Tibial nerve (tissue), 4 donors: ENCODE data around the gene SLC25A22. TPM values are rescaled to one million over a fixed set of nuclear protein-coding genes. Genes with fewer than 3 reads are reported as not detected.
A peak's percentile ranks its signal among the peaks of the same experiment; 100 is the strongest.

Experiments
- DNase-seq, 2 donors: peaks; one replicate each; pipeline ENCODE4 v3.0.0-alpha.2; 2019; ENCODE audit warnings: low spot score in 2 of 2
- H3K27ac ChIP-seq, 4 donors: fragments of 200-600 bp; sonication (generic) in 3 of 4; one replicate each; pipeline ENCODE4 v1.5.1; 2017 to 2019; ENCODE audit warnings: mild to moderate bottlenecking in 1 of 4
- H3K27me3 ChIP-seq, 2 donors: fragments of 200-600 bp; sonication (generic) in 1 of 2; one replicate each; pipeline versions ENCODE4 v1.5.1 to v1.6.0; 2017 to 2019
- H3K36me3 ChIP-seq, 3 donors: fragments of 200-600 bp; sonication (generic); one replicate each; pipeline ENCODE4 v1.5.1; 2018 to 2019
- H3K4me1 ChIP-seq, 4 donors: fragments of 200-600 bp; sonication (generic) in 3 of 4; one replicate each; pipeline ENCODE4 v1.5.1; 2017 to 2019
- H3K4me3 ChIP-seq, 4 donors: fragments of 200-600 bp; sonication (generic) in 3 of 4; one replicate each; pipeline ENCODE4 v1.5.1; 2017 to 2019; ENCODE audit warnings: mild to moderate bottlenecking in 1 of 4, moderate library complexity in 1 of 4
- H3K9me3 ChIP-seq, 4 donors: fragments of 200-600 bp; sonication (generic) in 3 of 4; one replicate each; pipeline ENCODE4 v1.5.1; 2017 to 2019
- EP300 ChIP-seq, 2 donors: sonication (generic); formaldehyde crosslinking; IDR thresholded peaks; one replicate each; pipeline ENCODE4 v1.6.1; 2017; ENCODE audit warnings: antibody characterized with exemption in 2 of 2, mild to moderate bottlenecking in 1 of 2
- POLR2A ChIP-seq, 2 donors: fragments of 450-650 bp; IDR thresholded peaks; one replicate each; pipeline ENCODE4 v1.6.1; 2017; ENCODE audit warnings: antibody characterized with exemption in 2 of 2, mild to moderate bottlenecking in 2 of 2, moderate library complexity in 2 of 2
- WGBS, 2 donors: methylation state at CpG; one replicate each; pipeline ENCODE4 v1.1.5; 2018; 5-methylcytosine and 5-hydroxymethylcytosine counted together
- total RNA-seq, 4 donors: library from RNA; depleted of rRNA; stranded (reverse); fragments of >200 nt; gene quantifications; one replicate each; pipeline ENCODE4 v1.1.0, GENCODE V29; 2016
- TF ChIP-seq, protein P1 (sequence below), 5 experiments: fragments of 200-600 bp in 3 of 5; fragments of 450-650 bp in 2 of 5; sonication (generic) in 3 of 5; IDR thresholded peaks; one replicate each; pipeline ENCODE4 v1.5.1; 2016 to 2019; ENCODE audit warnings: antibody characterized with exemption in 5 of 5, mild to moderate bottlenecking in 3 of 5, moderate library complexity in 2 of 5

The SLC25A22 gene
- total RNA-seq, 4 donors from 2014 or later = 8.0 to 17.5 (median 10.0) TPM

DNA sequence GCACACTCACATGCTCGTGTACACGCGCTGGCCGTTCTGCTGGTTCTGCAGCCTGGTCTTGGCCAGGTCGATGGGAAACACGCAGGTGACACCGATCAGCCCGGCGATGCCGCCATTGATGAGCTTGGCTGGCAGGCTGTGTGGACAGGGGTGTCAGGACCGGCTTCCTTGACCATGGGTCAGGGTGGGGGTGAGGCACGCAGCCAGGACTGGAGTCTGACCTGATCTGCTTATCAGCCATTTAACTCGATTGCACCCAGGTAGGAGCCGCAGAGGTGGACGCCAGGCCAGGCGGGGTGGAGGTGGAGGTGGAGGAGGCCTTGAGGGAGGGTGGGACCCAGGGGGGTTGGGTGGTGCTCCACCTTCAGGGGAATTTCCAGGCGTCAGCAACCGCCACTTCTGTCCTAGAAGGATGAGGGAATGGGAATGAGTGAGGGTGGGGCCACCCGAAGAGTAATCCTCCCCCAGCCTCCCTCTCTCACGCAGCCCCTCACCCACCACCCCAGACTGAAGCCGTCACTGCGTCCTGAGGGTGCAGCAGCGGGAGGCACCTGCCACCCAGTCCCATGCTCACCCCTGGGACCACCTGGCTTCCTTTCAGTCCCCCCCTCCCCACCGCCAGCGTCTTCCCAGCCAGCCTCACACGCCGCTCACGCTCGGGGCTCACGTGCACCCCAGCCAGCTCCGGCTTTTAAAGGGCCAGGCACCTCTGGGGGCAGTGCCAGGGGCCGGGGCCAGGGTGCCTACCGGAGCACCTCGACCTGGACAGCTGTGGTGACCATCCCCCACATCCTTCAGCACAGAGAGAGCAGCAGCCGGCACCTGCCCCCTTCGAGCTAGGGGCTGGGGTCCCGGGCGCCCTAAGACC lies 3.1 kb downstream of the SLC25A22 start:
- H3K4me1 ChIP-seq = peaks cover 0 to 38% (median 22%) of the 10 kb centered on the region in 4 donors

DNA sequence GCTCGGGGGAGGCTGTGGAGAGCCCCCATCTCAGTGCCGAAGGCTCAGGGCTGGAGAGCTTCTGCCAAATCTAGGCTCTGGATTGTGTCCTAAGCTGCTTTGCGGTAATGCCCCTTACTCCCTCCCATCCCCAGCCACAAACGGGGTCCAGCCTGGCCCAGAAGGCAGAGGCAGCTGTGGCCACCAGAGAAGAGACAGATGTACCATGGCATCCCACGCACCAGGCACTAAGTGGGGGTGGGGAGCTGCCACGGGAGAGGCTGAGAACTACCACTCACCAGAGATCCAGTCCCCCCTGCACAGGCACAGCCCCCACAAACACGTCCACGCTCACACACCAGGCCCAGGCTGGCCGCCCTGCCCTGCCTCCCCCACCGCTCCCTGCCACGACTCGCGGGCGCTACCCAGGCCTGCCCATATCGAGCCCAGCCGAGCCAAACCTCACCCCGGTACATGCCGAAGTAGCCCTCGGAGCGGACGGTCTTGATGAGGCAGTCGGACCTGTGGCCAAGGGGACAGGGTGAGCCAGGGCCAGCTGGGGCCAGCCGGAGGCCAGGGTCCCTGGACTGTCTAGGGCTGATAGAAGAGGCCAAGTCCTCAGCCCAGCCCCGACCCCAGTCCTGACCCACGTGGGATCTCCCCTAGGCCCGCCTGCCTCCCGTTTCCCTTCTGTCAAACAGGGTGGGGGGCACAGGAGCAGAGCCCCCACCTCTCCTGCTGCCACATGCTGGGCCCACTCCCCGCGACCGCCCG lies 3.9 kb downstream of the SLC25A22 start:
- DNase-seq = no peak
- Histone ChIP-seq H3K4me1 (peaks cover 0 to 45% (median 22%) of the 10 kb centered on the region in 4 donors), H3K27ac (peak overlapping the region in 1 of 4 donors; percentile 91), H3K4me3 (no peak overlapping the region), H3K27me3 (peaks cover 0 to 17% of the 10 kb centered on the region in 2 donors), H3K9me3 (no peaks in the 10 kb centered on the region), H3K36me3 (peaks cover 0 to 42% (median 0%) of the 10 kb centered on the region in 3 donors)
- TF ChIP-seq, protein P1, sequence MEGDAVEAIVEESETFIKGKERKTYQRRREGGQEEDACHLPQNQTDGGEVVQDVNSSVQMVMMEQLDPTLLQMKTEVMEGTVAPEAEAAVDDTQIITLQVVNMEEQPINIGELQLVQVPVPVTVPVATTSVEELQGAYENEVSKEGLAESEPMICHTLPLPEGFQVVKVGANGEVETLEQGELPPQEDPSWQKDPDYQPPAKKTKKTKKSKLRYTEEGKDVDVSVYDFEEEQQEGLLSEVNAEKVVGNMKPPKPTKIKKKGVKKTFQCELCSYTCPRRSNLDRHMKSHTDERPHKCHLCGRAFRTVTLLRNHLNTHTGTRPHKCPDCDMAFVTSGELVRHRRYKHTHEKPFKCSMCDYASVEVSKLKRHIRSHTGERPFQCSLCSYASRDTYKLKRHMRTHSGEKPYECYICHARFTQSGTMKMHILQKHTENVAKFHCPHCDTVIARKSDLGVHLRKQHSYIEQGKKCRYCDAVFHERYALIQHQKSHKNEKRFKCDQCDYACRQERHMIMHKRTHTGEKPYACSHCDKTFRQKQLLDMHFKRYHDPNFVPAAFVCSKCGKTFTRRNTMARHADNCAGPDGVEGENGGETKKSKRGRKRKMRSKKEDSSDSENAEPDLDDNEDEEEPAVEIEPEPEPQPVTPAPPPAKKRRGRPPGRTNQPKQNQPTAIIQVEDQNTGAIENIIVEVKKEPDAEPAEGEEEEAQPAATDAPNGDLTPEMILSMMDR (IDR thresholded peaks at IDR 0.05) = no peak
- TF ChIP-seq POLR2A (IDR thresholded peaks at IDR 0.05) (no peak), EP300 (IDR thresholded peaks at IDR 0.05) (no peak)
- WGBS, 2 donors = 80 to 85% methylated on average over 19 to 28 of the region's 31 CpGs

More for the DNA sequence above, 3.1 kb downstream of the SLC25A22 start:
- no peak for TF ChIP-seq EP300 (IDR thresholded peaks at IDR 0.05)
- TF ChIP-seq POLR2A (IDR thresholded peaks at IDR 0.05) = no peak
- TF ChIP-seq, protein P1 (IDR thresholded peaks at IDR 0.05) = no peak
- Histone ChIP-seq H3K27me3 (peaks cover 0 to 11% of the 10 kb centered on the region in 2 donors), H3K27ac (peak overlapping the region; percentile 52 to 91 (median 84)), H3K4me3 (peak overlapping the region; percentile 66 to 94 (median 81)), H3K9me3 (no peaks in the 10 kb centered on the region), H3K36me3 (peaks cover 0 to 50% (median 0%) of the 10 kb centered on the region in 3 donors)
- DNase-seq = no peak
- 63 to 82% methylated on average over 22 to 36 of the region's 38 CpGs for WGBS, 2 donors

DNA sequence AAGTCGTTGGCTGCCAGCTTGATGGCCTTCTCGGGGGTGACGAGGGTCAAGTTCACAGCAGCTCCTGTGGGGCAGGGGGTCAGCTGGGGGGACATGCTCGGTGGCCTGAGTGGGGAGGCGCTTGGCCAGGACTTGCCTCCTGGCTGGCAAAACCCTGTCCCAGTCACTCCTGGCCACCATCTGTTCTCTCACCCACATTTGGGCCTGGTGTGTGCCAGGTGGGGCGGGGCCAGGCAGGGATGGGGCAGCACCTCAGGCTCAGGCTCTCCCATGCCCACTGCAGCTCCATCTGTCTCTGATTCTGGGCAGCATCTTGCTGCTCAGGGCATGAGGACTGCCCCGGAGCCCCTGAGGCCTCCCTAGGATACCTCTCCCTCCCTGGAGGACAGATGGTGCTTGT lies 4.5 kb downstream of the SLC25A22 start:
- Histone ChIP-seq H3K4me3 (no peak overlapping the region), H3K4me1 (peaks cover 0 to 43% (median 22%) of the 10 kb centered on the region in 4 donors), H3K27ac (no peak overlapping the region), H3K27me3 (peaks cover 0 to 24% of the 10 kb centered on the region in 2 donors), H3K36me3 (peaks cover 0 to 39% (median 0%) of the 10 kb centered on the region in 3 donors), H3K9me3 (no peaks in the 10 kb centered on the region)
- no peak for DNase-seq
- WGBS, 2 donors = 89 to 91% methylated on average over 5 to 7 of the region's 7 CpGs
- TF ChIP-seq, protein P1 (IDR thresholded peaks at IDR 0.05) = no peak
- no peak for TF ChIP-seq EP300 (IDR thresholded peaks at IDR 0.05)
- no peak for TF ChIP-seq POLR2A (IDR thresholded peaks at IDR 0.05)

DNA sequence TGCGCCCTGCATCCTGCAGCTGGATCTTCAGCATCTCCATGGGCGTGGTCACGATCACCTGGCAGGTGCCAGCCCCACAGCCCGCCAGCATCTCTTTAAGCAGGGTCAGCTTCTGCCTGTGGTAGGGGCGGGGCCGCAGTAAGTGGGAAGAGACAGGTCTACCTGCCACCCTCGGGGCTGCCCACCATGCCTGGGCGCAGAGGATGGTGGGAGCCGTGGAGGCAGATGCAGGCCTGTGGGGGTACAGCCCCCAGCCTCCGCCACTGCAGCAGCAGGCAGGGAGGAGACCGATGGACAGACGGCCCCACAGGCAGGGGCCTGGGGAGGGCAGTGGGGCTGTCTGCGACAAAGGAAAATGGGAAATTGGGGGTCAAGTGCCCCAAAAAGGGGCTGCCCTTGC lies 5.2 kb downstream of the SLC25A22 start:
- Histone ChIP-seq H3K9me3 (no peaks in the 10 kb centered on the region), H3K27me3 (peaks cover 0 to 29% of the 10 kb centered on the region in 2 donors), H3K36me3 (peaks cover 0 to 39% (median 0%) of the 10 kb centered on the region in 3 donors), H3K4me3 (no peak overlapping the region), H3K4me1 (peaks cover 0 to 39% (median 18%) of the 10 kb centered on the region in 4 donors), H3K27ac (no peak overlapping the region)
- no peak for TF ChIP-seq POLR2A (IDR thresholded peaks at IDR 0.05)
- TF ChIP-seq, protein P1 (IDR thresholded peaks at IDR 0.05) = no peak
- TF ChIP-seq EP300 (IDR thresholded peaks at IDR 0.05) = no peak
- no peak for DNase-seq
- 81 to 85% methylated on average over 6 to 11 of the region's 13 CpGs for WGBS, 2 donors
